Heart right ventricle (tissue), 16 donors: ENCODE data around the gene LTBP2. TPM values are rescaled to one million over a fixed set of nuclear protein-coding genes. Genes with fewer than 3 reads are reported as not detected.

ENCODE experiments used
- ATAC-seq, 8 donors: fragments of 200-7000 bp; cut with Tn5 transposase; one replicate each; pipeline ENCODE4 v1.9.1; 2020; ENCODE audit warnings: mild to moderate bottlenecking in 8 of 8, moderate library complexity in 8 of 8, moderate number of reproducible peaks in 1 of 8
- DNase-seq, 2 donors: peaks; one replicate each; pipeline ENCODE4 v3.0.0-alpha.2; 2020
- H3K27ac ChIP-seq, 10 donors: fragments of 200-600 bp; sonication (generic) in 2 of 10; one replicate each; pipeline versions ENCODE4 v1.5.0 to v1.8.0; 2020 to 2022; ENCODE audit warnings: mild to moderate bottlenecking in 3 of 10
- H3K27me3 ChIP-seq, 7 donors: fragments of 200-600 bp; one replicate each; pipeline ENCODE4 v1.8.0; 2021 to 2022; ENCODE audit warnings: mild to moderate bottlenecking in 2 of 7
- H3K36me3 ChIP-seq, 9 donors: fragments of 200-600 bp; sonication (generic) in 1 of 9; one replicate each; pipeline versions ENCODE4 v1.5.0 to v1.8.0; 2020 to 2022; ENCODE audit warnings: mild to moderate bottlenecking in 2 of 9
- H3K4me1 ChIP-seq, 9 donors: fragments of 200-600 bp; sonication (generic) in 1 of 9; one replicate each; pipeline versions ENCODE4 v1.5.0 to v1.8.0; 2020 to 2022; ENCODE audit warnings: mild to moderate bottlenecking in 4 of 9
- H3K4me3 ChIP-seq, 10 donors: fragments of 200-600 bp; sonication (generic) in 2 of 10; one replicate each; pipeline versions ENCODE4 v1.5.0 to v1.8.0; 2020 to 2022; ENCODE audit warnings: mild to moderate bottlenecking in 7 of 10, moderate library complexity in 2 of 10
- H3K9me3 ChIP-seq, 11 donors: fragments of 200-600 bp in 10 of 11; sonication (generic) in 2 of 11; one replicate each; pipeline versions ENCODE4 v1.5.0 to v1.8.0; 2013 to 2022; ENCODE audit warnings: mild to moderate bottlenecking in 2 of 11, control low read depth in 1 of 11, moderate library complexity in 1 of 11
- CTCF ChIP-seq, 9 donors: fragments of 200-600 bp; sonication (generic) in 2 of 9; IDR thresholded peaks; one replicate each; pipeline versions ENCODE4 v1.5.0 to v1.8.0; 2021 to 2022; ENCODE audit warnings: antibody characterized with exemption in 9 of 9, mild to moderate bottlenecking in 5 of 9, moderate library complexity in 1 of 9
- WGBS, 2 donors: extraction: QIAGEN DNeasy Blood & Tissue Kit; methylation state at CpG; one replicate each; pipeline ENCODE4 v1.1.7; 2013; ENCODE audit warnings: inconsistent platforms in 1 of 2; 5-methylcytosine and 5-hydroxymethylcytosine counted together
- intact Hi-C, 10 donors: fragments of 100-400 bp; cut with DNase I; formaldehyde crosslinking; loops; one replicate each; pipeline versions ENCODE4 v1.11.1 to v1.14.2; 2022
- polyA plus RNA-seq, 2 donors: library from polyadenylated mRNA; stranded (reverse); fragments of 200-250 nt; gene quantifications; one replicate each; pipeline ENCODE4 v1.2.3, GENCODE V29; 2013
- total RNA-seq, 10 donors: library from RNA; stranded (reverse); fragmentation: NEBNext Ultra II Directional in 3 of 10; extraction: Animal tissue kit (Norgen Biotek cat#: 25700) in 3 of 10; gene quantifications; one replicate each; pipeline versions ENCODE4 v1.2.1 to v1.2.4, GENCODE V29; 2021 to 2023
- donor health status: Arrhythmogenic right ventricular cardiomyopathy.
- donor health status: ischemic (EF 13 %, LVEDD 7.1; RV severe dilation, severe dysfunction).
- donor health status: healthy with polysubstance abuse.
- donor health status: DM: no; HTN: yes; CAD: no.
- donor health status: DM: no; HTN: no; CAD: no.
- donor health status: ischemic (EF 25% LVEDD 6.9; RV normal size, moderate dysfunction).
- donor health status: ischemic (EF 25% LVEDD 5.7; RV mildly dilated, moderate dysfunction).
- donor health status: healthy.
- donor health status: DM: yes; HTN: yes; CAD: no.
- donor health status: Ischemic cardiomyopathy.
- donor health status: ischemic (EF 35%, LVEDD 5.7; RV mildly dilated, moderate dysfunction).
- donor health status: nonischemic (EF 11% LVEDD 7.7; RV severe dilation, severe dysfunction).
- donor health status: DM: yes; HTN: yes; CAD: no.
- donor health status: PGD.
- donor health status: ischemic (EF 29% LVEDD 5.4; RV normal size, mild dysfunction).
- donor health status: nonischemic (EF 23%, LVEDD 6.1; RV moderate dilation, normal function).

Gene LTBP2
- total and polyA plus RNA-seq, 12 donors, result 3.5 to 50.3 (median 17.3) TPM

GRCh38 chr14:74595006-74595735, 16.9 kb downstream of the LTBP2 start:
- Histone ChIP-seq H3K27me3 (no peaks in the 10 kb centered on the region), H3K4me3 (no peak overlapping the region), H3K9me3 (no peaks in the 10 kb centered on the region), H3K27ac (peak overlapping the region; percentile 5 to 94 (median 82)), H3K4me1 (peaks cover 53 to 100% (median 83%) of the 10 kb centered on the region in 9 donors), H3K36me3 (no peaks in the 10 kb centered on the region)
- intact Hi-C loops, result loop anchor here in 2 of 10 donors (5.0 to 10.0 kb wide), 2 partner anchors 43 to 100 kb away; partner anchors contain the start of genes ISCA2 (in 1 of the 2) and NPC2 (in 1 of the 2)
- TF ChIP-seq CTCF (IDR thresholded peaks at IDR 0.05), result no peak
- DNase-seq (peak; percentile 81 to 87), ATAC-seq (peak; percentile 58 to 80 (median 71))
- WGBS, 2 donors, result 48 to 57% methylated on average over 15 of the region's 15 CpGs

GRCh38 chr14:74594606-74595005, 17.4 kb downstream of the LTBP2 start:
- ATAC-seq, result peak in 5 of 8 donors; percentile 1 to 22 (median 8)
- peaks cover 48 to 99% (median 80%) of the 10 kb centered on the region in 9 donors for H3K4me1 ChIP-seq
- H3K9me3 ChIP-seq, result no peaks in the 10 kb centered on the region
- no peak for TF ChIP-seq CTCF (IDR thresholded peaks at IDR 0.05)
- no peaks in the 10 kb centered on the region for H3K36me3 ChIP-seq
- no peak for DNase-seq
- intact Hi-C loops, result loop anchor here in 3 of 10 donors (5.0 to 10.0 kb wide), 3 partner anchors 42 to 102 kb away; partner anchors contain the start of genes ISCA2 (in 2 of the 3) and NPC2 (in 2 of the 3)
- H3K4me3 ChIP-seq, result no peak overlapping the region
- 47 to 65% methylated on average over 5 of the region's 5 CpGs for WGBS, 2 donors
- H3K27ac ChIP-seq, result peak overlapping the region; percentile 5 to 94 (median 82)
- no peaks in the 10 kb centered on the region for H3K27me3 ChIP-seq

GRCh38 chr14:74594029-74594428, 18.0 kb downstream of the LTBP2 start:
- H3K27ac ChIP-seq, result peak overlapping the region; percentile 5 to 94 (median 82)
- DNase-seq (no peak), ATAC-seq (no peak)
- H3K4me1 ChIP-seq, result peaks cover 42 to 99% (median 77%) of the 10 kb centered on the region in 9 donors
- no peaks in the 10 kb centered on the region for H3K36me3 ChIP-seq
- H3K27me3 ChIP-seq, result no peaks in the 10 kb centered on the region
- 59 to 69% methylated on average over 7 of the region's 7 CpGs for WGBS, 2 donors
- H3K4me3 ChIP-seq, result no peak overlapping the region
- intact Hi-C loops, result loop anchor here in 2 of 10 donors (5.0 to 10.0 kb wide), 2 partner anchors 99 to 102 kb away; partner anchors contain the start of genes ISCA2 (in 2 of the 2) and NPC2 (in 2 of the 2)
- no peaks in the 10 kb centered on the region for H3K9me3 ChIP-seq
- TF ChIP-seq CTCF (IDR thresholded peaks at IDR 0.05), result no peak

GRCh38 chr14:74593241-74593953, 18.6 kb downstream of the LTBP2 start:
- intact Hi-C loops, result loop anchor here in 2 of 10 donors (5.0 to 10.0 kb wide), 2 partner anchors 99 to 101 kb away; partner anchors contain the start of genes ISCA2 (in 2 of the 2) and NPC2 (in 2 of the 2)
- Histone ChIP-seq H3K4me3 (no peak overlapping the region), H3K9me3 (no peaks in the 10 kb centered on the region), H3K27me3 (no peaks in the 10 kb centered on the region), H3K27ac (peak overlapping the region; percentile 11 to 94 (median 82)), H3K36me3 (no peaks in the 10 kb centered on the region), H3K4me1 (peaks cover 41 to 95% (median 71%) of the 10 kb centered on the region in 9 donors)
- 43 to 52% methylated on average over 10 of the region's 10 CpGs for WGBS, 2 donors
- TF ChIP-seq CTCF (IDR thresholded peaks at IDR 0.05), result no peak
- no peak for DNase-seq
- ATAC-seq, result peak in 7 of 8 donors; percentile 34 to 64 (median 51)
